IMR-90 (cell line): Measurements from ENCODE around the gene WDCP. TPM values are rescaled to one million over a fixed set of nuclear protein-coding genes. Genes with fewer than 3 reads are reported as not detected.

ENCODE experiments used
- ATAC-seq: fragments of 200-7000 bp; cut with Tn5 transposase; 2 replicates; pipeline ENCODE4 v1.9.1; 2020; ENCODE audit warnings: low read depth, mild to moderate bottlenecking, moderate library complexity
- BruUV-seq: library from RNA; stranded (reverse); fragments of 400-500 nt; replicated peaks from 2 replicates; lab custom pipeline; 2021; lab: Mats Ljungman, UMichigan
- CTCF ChIA-PET: fragments of 300-600 bp; formaldehyde crosslinking; extraction: SDS; loops from one replicate; lab custom pipeline; 2021; ENCODE audit warnings: antibody characterized with exemption; lab: Yijun Ruan, JAX
- POLR2A ChIA-PET: fragments of 300-600 bp; sonication (Branson Sonifier 250); formaldehyde crosslinking; loops from one replicate; lab custom pipeline; 2022; ENCODE audit warnings: antibody characterized with exemption; ENCODE audit not compliant: unreplicated experiment; lab: Charles Lee
- DNase-seq: peaks from one replicate; pipeline ENCODE4 v3.0.0; 2013
- H2AFZ ChIP-seq: replicated peaks from 2 replicates; pipeline ENCODE3; 2013; ENCODE audit warnings: low read length, mild to moderate bottlenecking; ENCODE audit not compliant: poor library complexity
- H2AK5ac ChIP-seq: 2 replicates; pipeline ENCODE4 v1.6.1; 2013; ENCODE audit warnings: low read depth, low read length, inconsistent platforms
- H2AK9ac ChIP-seq: replicated peaks from 2 replicates; pipeline ENCODE3; 2013; ENCODE audit warnings: mild to moderate bottlenecking, low read depth, low read length, moderate library complexity; ENCODE audit not compliant: poor library complexity
- H2BK120ac ChIP-seq: 2 replicates; pipeline ENCODE4 v1.6.1; 2013; ENCODE audit warnings: low read depth, low read length, inconsistent platforms
- H2BK15ac ChIP-seq: 3 replicates; pipeline ENCODE4 v1.6.1; 2013; ENCODE audit warnings: low read depth, low read length, inconsistent platforms
- H2BK20ac ChIP-seq: 2 replicates; pipeline ENCODE4 v1.6.1; 2013; ENCODE audit warnings: low read depth, mild to moderate bottlenecking, inconsistent platforms, low read length, moderate library complexity
- H2BK5ac ChIP-seq: 2 replicates; pipeline ENCODE4 v1.6.1; 2013; ENCODE audit warnings: mild to moderate bottlenecking, low read depth, low read length, inconsistent platforms; ENCODE audit not compliant: poor library complexity, severe bottlenecking
- H3K14ac ChIP-seq: replicated peaks from 2 replicates; pipeline ENCODE4 v1.6.1; 2013; ENCODE audit warnings: low read depth, low read length, inconsistent platforms
- H3K18ac ChIP-seq: 2 replicates; pipeline ENCODE4 v1.6.1; 2013; ENCODE audit warnings: low read depth, low read length, control low read depth
- H3K23ac ChIP-seq: 2 replicates; pipeline ENCODE4 v1.6.1; 2013; ENCODE audit warnings: low read depth, low read length, inconsistent platforms
- H3K27ac ChIP-seq: 2 replicates; pipeline ENCODE4 v1.5.1; 2013; ENCODE audit warnings: mild to moderate bottlenecking, control low read depth, low read length; ENCODE audit not compliant: insufficient read depth
- H3K27me3 ChIP-seq: 2 replicates; pipeline ENCODE4 v1.6.1; 2013; ENCODE audit warnings: low read length; ENCODE audit not compliant: control insufficient read depth, insufficient read depth
- H3K36me3 ChIP-seq: 2 replicates; pipeline ENCODE4 v1.6.1; 2013; ENCODE audit warnings: low read length, mixed read lengths; ENCODE audit not compliant: control insufficient read depth, insufficient read depth
- H3K4ac ChIP-seq: 2 replicates; pipeline ENCODE4 v1.6.1; 2013; ENCODE audit warnings: low read depth, low read length, inconsistent platforms
- H3K4me1 ChIP-seq: 2 replicates; pipeline ENCODE4 v1.6.1; 2013; ENCODE audit warnings: low read length, mixed read lengths; ENCODE audit not compliant: control insufficient read depth, insufficient read depth
- H3K4me2 ChIP-seq: 2 replicates; pipeline ENCODE4 v1.6.1; 2013; ENCODE audit warnings: low read depth, mild to moderate bottlenecking, control low read depth, low read length, moderate library complexity
- H3K4me3 ChIP-seq: 2 replicates; pipeline ENCODE4 v1.5.1; 2013; ENCODE audit warnings: low read depth, mild to moderate bottlenecking, control low read depth, low read length, moderate library complexity; ENCODE audit not compliant: insufficient read depth
- H3K56ac ChIP-seq: 2 replicates; pipeline ENCODE4 v1.6.1; 2013; ENCODE audit warnings: low read length, inconsistent platforms; ENCODE audit not compliant: insufficient read depth; ENCODE audit errors: extremely low read depth
- H3K79me1 ChIP-seq, 2 experiments: 2 replicates each; pipeline ENCODE4 v1.6.1; 2013; ENCODE audit warnings: low read length in 2 of 2, inconsistent platforms in 1 of 2, low read depth in 1 of 2
- H3K9ac ChIP-seq: 2 replicates; pipeline ENCODE4 v1.6.1; 2013; ENCODE audit warnings: low read depth, low read length, control low read depth
- H3K9me1 ChIP-seq: 2 replicates; pipeline ENCODE4 v1.6.1; 2013; ENCODE audit warnings: low read length, inconsistent platforms; ENCODE audit not compliant: insufficient read depth
- H3K9me3 ChIP-seq: 2 replicates; pipeline ENCODE4 v1.6.1; 2013; ENCODE audit warnings: low read length; ENCODE audit not compliant: control insufficient read depth, insufficient read depth
- H4K20me1 ChIP-seq: 2 replicates; pipeline ENCODE4 v1.6.1; 2013; ENCODE audit warnings: low read length, inconsistent platforms; ENCODE audit not compliant: insufficient read depth
- H4K5ac ChIP-seq: 2 replicates; pipeline ENCODE4 v1.6.1; 2013; ENCODE audit warnings: mild to moderate bottlenecking, low read depth, low read length, control low read depth
- H4K8ac ChIP-seq, 2 experiments: 2 replicates each; pipeline ENCODE4 v1.6.1; 2013; ENCODE audit warnings: low read depth in 2 of 2, low read length in 2 of 2, control low read depth in 1 of 2, inconsistent platforms in 1 of 2
- H4K91ac ChIP-seq: 2 replicates; pipeline ENCODE4 v1.6.1; 2013; ENCODE audit warnings: low read depth, low read length, inconsistent platforms; ENCODE audit not compliant: insufficient read depth
- BHLHE40 ChIP-seq: fragments of 150-350 bp; IDR thresholded peaks from 2 replicates; pipeline ENCODE4 v1.6.1; 2016; ENCODE audit warnings: mild to moderate bottlenecking, low read depth, low read length
- CEBPB ChIP-seq: IDR thresholded peaks from 2 replicates; pipeline ENCODE4 v1.6.1; 2012; ENCODE audit warnings: low read depth, low read length, improper control_type of control experiment
- CHD1 ChIP-seq: IDR thresholded peaks from 2 replicates; pipeline ENCODE4 v1.6.1; 2012; ENCODE audit warnings: low read depth, low read length, improper control_type of control experiment
- CTCF ChIP-seq: conservative IDR thresholded peaks from 2 replicates; pipeline ENCODE4 v1.5.1; 2012; ENCODE audit warnings: mild to moderate bottlenecking, low read depth, low read length, improper control_type of control experiment
- FOS ChIP-seq: fragments of 150-350 bp; IDR thresholded peaks from 2 replicates; pipeline ENCODE4 v1.6.1; 2016; ENCODE audit warnings: low read depth, low read length
- MAZ ChIP-seq: IDR thresholded peaks from 2 replicates; pipeline ENCODE4 v1.6.1; 2012; ENCODE audit warnings: low read depth, mild to moderate bottlenecking, low read length, improper control_type of control experiment, moderate library complexity, borderline replicate concordance
- MXI1 ChIP-seq: IDR thresholded peaks from 2 replicates; pipeline ENCODE4 v1.6.1; 2012; ENCODE audit warnings: low read depth, mild to moderate bottlenecking, low read length, moderate library complexity, borderline replicate concordance
- NFE2L2 ChIP-seq: fragments of 150-350 bp; IDR thresholded peaks from 2 replicates; pipeline ENCODE4 v1.6.1; 2016; ENCODE audit warnings: low read depth, mild to moderate bottlenecking, low read length
- POLR2A ChIP-seq: IDR thresholded peaks from 2 replicates; pipeline ENCODE4 v1.6.1; 2012; ENCODE audit warnings: mild to moderate bottlenecking, low read depth, low read length
- RAD21 ChIP-seq: IDR thresholded peaks from 2 replicates; pipeline ENCODE4 v1.6.1; 2012; ENCODE audit warnings: low read length, improper control_type of control experiment
- RCOR1 ChIP-seq: IDR thresholded peaks from 2 replicates; pipeline ENCODE4 v1.6.1; 2012; ENCODE audit warnings: mild to moderate bottlenecking, low read length, improper control_type of control experiment; ENCODE audit not compliant: insufficient replicate concordance
- RFX5 ChIP-seq: IDR thresholded peaks from 2 replicates; pipeline ENCODE4 v1.8.0; 2012; ENCODE audit warnings: low read depth, mild to moderate bottlenecking, low read length, moderate library complexity
- SMC3 ChIP-seq: fragments of 150-350 bp; IDR thresholded peaks from 2 replicates; pipeline ENCODE4 v1.6.1; 2016; ENCODE audit warnings: low read depth, mild to moderate bottlenecking, antibody characterized with exemption, low read length, moderate library complexity
- WGBS, 2 experiments: methylation state at CpG; one replicate each; pipeline versions ENCODE4 v1.1.5 to v1.1.7; 2013; ENCODE audit warnings: missing lambda C conversion rate in 2 of 2; ENCODE audit not compliant: insufficient read length in 1 of 2; ENCODE audit errors: extremely low coverage in 2 of 2; 5-methylcytosine and 5-hydroxymethylcytosine counted together
- dilution Hi-C: fragments of 300-500 bp; cut with HindIII; formaldehyde crosslinking; loops from one replicate; pipeline ENCODE4 v1.14.3; 2018; ENCODE audit warnings: low sequenced_read_pairs; ENCODE audit not compliant: unreplicated experiment
- in situ Hi-C: fragments of 300-500 bp; cut with MboI; formaldehyde crosslinking; loops from 3 replicates; pipeline ENCODE4 v1.14.3; 2019; ENCODE audit warnings: low sequenced_read_pairs, inconsistent platforms, mixed read lengths
- intact Hi-C: fragments of 100-400 bp; cut with micrococcal nuclease; formaldehyde crosslinking; loops from 2 replicates; pipeline ENCODE4 v1.10.0; 2022
- polyA plus RNA-seq, 3 experiments: library from polyadenylated mRNA; depleted of rRNA; stranded (reverse); fragments of >200 nt; gene quantifications; 2 replicates each; pipeline ENCODE4 v1.2.3, GENCODE V29; 2012; ENCODE audit warnings: low replicate concordance in 1 of 3
- total RNA-seq: library from RNA; depleted of rRNA; stranded (reverse); fragments of >200 nt; gene quantifications from 2 replicates; pipeline ENCODE4 v1.2.3, GENCODE V29; 2012
- TF ChIP-seq, protein P1 (sequence below): fragments of 150-350 bp; IDR thresholded peaks from 2 replicates; pipeline ENCODE4 v1.6.1; 2016; ENCODE audit warnings: low read depth, mild to moderate bottlenecking, low read length, moderate library complexity, borderline replicate concordance
- TF ChIP-seq, protein P2 (sequence below): fragments of 150-350 bp; IDR thresholded peaks from 2 replicates; pipeline ENCODE4 v1.6.1; 2017; ENCODE audit warnings: mild to moderate bottlenecking, antibody characterized with exemption, low read length, low read depth

WDCP gene
- total and polyA plus RNA-seq, 2 of the 4 experiments (the other 2 are of a cell fraction), result 6.8 to 18.6 TPM

DNA sequence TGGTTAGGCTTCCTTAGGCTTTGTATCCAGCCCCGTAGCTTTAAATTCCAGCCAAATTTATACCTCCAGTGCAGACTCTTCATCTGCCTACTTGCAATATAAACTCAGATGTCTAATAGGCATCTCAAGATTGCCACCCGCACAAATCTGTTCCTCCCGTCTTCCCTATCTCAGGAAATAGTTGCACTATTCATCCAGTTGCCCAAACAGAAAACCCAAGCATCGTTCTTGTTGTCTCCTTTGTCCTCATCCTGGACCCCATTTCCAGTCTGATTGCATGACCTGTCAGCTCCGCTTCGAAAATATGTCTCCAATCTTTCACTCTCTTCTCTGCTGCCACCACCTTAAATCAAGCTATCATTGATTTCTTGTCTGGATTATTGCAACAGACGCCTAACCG lies 4.6 kb upstream of the WDCP start:
- H3K4ac ChIP-seq, result no peak overlapping the region

More for the DNA sequence above, 4.6 kb upstream of the WDCP start:
- dilution Hi-C loops, result no loop called here
- Histone ChIP-seq H3K56ac (no peak overlapping the region), H4K5ac (no peak overlapping the region), H3K79me1 (peaks cover 3 to 8% of the 10 kb centered on the region in 2 experiments; a peak in 1 of 4 replicates), H2AFZ (no peak overlapping the region), H3K9me3 (no peaks in the 10 kb centered on the region), H3K9me1 (peaks cover 8% of the 10 kb centered on the region), H3K18ac (no peak overlapping the region), H3K4me3 (no peak overlapping the region), H2BK5ac (no peak overlapping the region), H4K20me1 (no peaks in the 10 kb centered on the region), H3K9ac (no peak overlapping the region), H2AK9ac (no peak overlapping the region), H3K27me3 (no peaks in the 10 kb centered on the region), H2BK120ac (no peak overlapping the region), H4K91ac (no peak overlapping the region), H2BK15ac (no peak overlapping the region), H3K4me2 (no peak overlapping the region), H3K36me3 (no peaks in the 10 kb centered on the region), H3K14ac (no peak overlapping the region), H2BK20ac (no peak overlapping the region), H3K4me1 (no peaks in the 10 kb centered on the region), H3K23ac (peak overlapping the region; percentile 6; the same call in 1 of the 2 replicates), H3K27ac (no peak overlapping the region), H4K8ac (no peak overlapping the region), H2AK5ac (no peak overlapping the region)
- DNase-seq (no peak), ATAC-seq (no peak)
- intact Hi-C loops, result no loop called here
- WGBS, 2 experiments, result 92% methylated on average over 6 of the region's 8 CpGs; no CpG with 5 or more reads in 1 of the 2 experiments
- TF ChIP-seq CHD1 (no peak), POLR2A (no peak), CEBPB (no peak), RCOR1 (no peak), NFE2L2 (no peak), RFX5 (no peak), MXI1 (no peak), FOS (no peak), BHLHE40 (no peak), MAZ (no peak), RAD21 (no peak), CTCF (no peak), SMC3 (no peak)
- TF ChIP-seq, protein P1, sequence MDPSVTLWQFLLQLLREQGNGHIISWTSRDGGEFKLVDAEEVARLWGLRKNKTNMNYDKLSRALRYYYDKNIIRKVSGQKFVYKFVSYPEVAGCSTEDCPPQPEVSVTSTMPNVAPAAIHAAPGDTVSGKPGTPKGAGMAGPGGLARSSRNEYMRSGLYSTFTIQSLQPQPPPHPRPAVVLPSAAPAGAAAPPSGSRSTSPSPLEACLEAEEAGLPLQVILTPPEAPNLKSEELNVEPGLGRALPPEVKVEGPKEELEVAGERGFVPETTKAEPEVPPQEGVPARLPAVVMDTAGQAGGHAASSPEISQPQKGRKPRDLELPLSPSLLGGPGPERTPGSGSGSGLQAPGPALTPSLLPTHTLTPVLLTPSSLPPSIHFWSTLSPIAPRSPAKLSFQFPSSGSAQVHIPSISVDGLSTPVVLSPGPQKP, result no peak
- TF ChIP-seq, protein P2, sequence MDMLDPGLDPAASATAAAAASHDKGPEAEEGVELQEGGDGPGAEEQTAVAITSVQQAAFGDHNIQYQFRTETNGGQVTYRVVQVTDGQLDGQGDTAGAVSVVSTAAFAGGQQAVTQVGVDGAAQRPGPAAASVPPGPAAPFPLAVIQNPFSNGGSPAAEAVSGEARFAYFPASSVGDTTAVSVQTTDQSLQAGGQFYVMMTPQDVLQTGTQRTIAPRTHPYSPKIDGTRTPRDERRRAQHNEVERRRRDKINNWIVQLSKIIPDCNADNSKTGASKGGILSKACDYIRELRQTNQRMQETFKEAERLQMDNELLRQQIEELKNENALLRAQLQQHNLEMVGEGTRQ, result no peak
- ChIA-PET POLR2A (no interaction called here), CTCF (no interaction called here)
- no TSS peak for BruUV-seq
- in situ Hi-C loops, result no loop called here
